Pulmonary artery endothelial cell (primary cell): ENCODE results near the gene SLCO3A1. TPM values are rescaled to one million over a fixed set of nuclear protein-coding genes. Genes with fewer than 3 reads are reported as not detected.

Source experiments
- DNase-seq: peaks from one replicate; pipeline ENCODE4 v3.0.0-alpha.2; 2011; ENCODE audit warnings: low read depth, low spot score
- total RNA-seq: library from RNA; depleted of rRNA; stranded (reverse); fragments of >200 nt; gene quantifications from 2 replicates; pipeline ENCODE4 v1.2.3, GENCODE V29; 2014

Gene SLCO3A1
- total RNA-seq, 1 donor from 2014 or later, result 1.9 TPM

GRCh38 chr15:92121047-92121446 lies 267.5 kb downstream of the SLCO3A1 start:
- DNase-seq, result no peak

GRCh38 chr15:92122259-92122658 lies 268.8 kb downstream of the SLCO3A1 start:
- DNase-seq, result no peak

GRCh38 chr15:92123962-92124656 lies 270.6 kb downstream of the SLCO3A1 start:
- DNase-seq, result no peak

- no peak for DNase-seq
These were observed 271.1 kb downstream of the SLCO3A1 start for GRCh38 chr15:92124657-92125010.

GRCh38 chr15:92128788-92129187 lies 275.3 kb downstream of the SLCO3A1 start:
- no peak for DNase-seq

- no peak for DNase-seq
These were observed 276.7 kb downstream of the SLCO3A1 start for GRCh38 chr15:92130244-92130643.

GRCh38 chr15:92130906-92131305 lies 277.4 kb downstream of the SLCO3A1 start:
- DNase-seq, result no peak

- no peak for DNase-seq
These were observed 279.7 kb downstream of the SLCO3A1 start for GRCh38 chr15:92132982-92133755.

- no peak for DNase-seq
These were observed 287.3 kb downstream of the SLCO3A1 start for GRCh38 chr15:92140796-92141195.

GRCh38 chr15:92141607-92142006 lies 288.1 kb downstream of the SLCO3A1 start:
- no peak for DNase-seq

GRCh38 chr15:92142242-92143232 lies 289.0 kb downstream of the SLCO3A1 start:
- no peak for DNase-seq

GRCh38 chr15:92143765-92144164 lies 290.3 kb downstream of the SLCO3A1 start:
- no peak for DNase-seq

- DNase-seq, result no peak
These were observed 293.1 kb downstream of the SLCO3A1 start for GRCh38 chr15:92146511-92147150.

- no peak for DNase-seq
These were observed 295.5 kb downstream of the SLCO3A1 start for GRCh38 chr15:92149029-92149428.

- no peak for DNase-seq
These were observed 296.0 kb downstream of the SLCO3A1 start for GRCh38 chr15:92149465-92149864.

- no peak for DNase-seq
These were observed 297.7 kb downstream of the SLCO3A1 start for GRCh38 chr15:92151168-92151567.

- no peak for DNase-seq
These were observed 298.2 kb downstream of the SLCO3A1 start for GRCh38 chr15:92151741-92152140.

GRCh38 chr15:92152983-92153382 lies 299.5 kb downstream of the SLCO3A1 start:
- no peak for DNase-seq

GRCh38 chr15:92153620-92154019 lies 300.1 kb downstream of the SLCO3A1 start:
- DNase-seq, result no peak

GRCh38 chr15:92155934-92156333 lies 302.4 kb downstream of the SLCO3A1 start:
- DNase-seq, result no peak

- DNase-seq, result no peak
These were observed 304.3 kb downstream of the SLCO3A1 start for GRCh38 chr15:92157666-92158298.
